GM19324 (cell line): ENCODE measurements around the gene ATF6.
"Not testable (repeated sequence)": the region's sequence is repeated elsewhere in the genome, so short reads cannot be mapped to it uniquely, and the experiment has no call there.

Source experiments
- ATAC-seq: cut with Tn5 transposase; IDR thresholded peaks from one replicate; pipeline ENCODE4 v1.9.1; 2021; ENCODE audit warnings: mild to moderate bottlenecking, moderate library complexity; ENCODE audit not compliant: unreplicated experiment, low FRiP score

ATF6 gene

DNA sequence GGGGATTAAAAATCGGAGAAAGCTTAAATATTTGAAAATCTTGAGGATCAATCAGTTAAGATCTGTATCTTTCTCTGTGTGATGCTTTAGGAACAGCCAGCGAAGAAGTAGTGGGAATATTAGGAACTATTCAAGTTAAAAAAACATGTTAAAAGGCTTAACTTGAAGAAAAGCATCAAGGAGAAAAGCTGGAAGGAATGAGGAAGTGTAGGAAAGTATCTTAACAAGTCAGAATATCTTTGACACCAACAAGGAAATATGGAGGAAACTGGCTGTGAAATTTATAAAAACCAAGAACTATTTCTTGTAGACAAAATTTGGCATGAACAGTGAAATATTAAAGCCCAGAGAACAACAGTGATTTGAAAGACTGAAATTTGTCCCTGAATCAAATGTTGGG, 60.4 kb downstream of the ATF6 start:
- no peak for ATAC-seq

DNA sequence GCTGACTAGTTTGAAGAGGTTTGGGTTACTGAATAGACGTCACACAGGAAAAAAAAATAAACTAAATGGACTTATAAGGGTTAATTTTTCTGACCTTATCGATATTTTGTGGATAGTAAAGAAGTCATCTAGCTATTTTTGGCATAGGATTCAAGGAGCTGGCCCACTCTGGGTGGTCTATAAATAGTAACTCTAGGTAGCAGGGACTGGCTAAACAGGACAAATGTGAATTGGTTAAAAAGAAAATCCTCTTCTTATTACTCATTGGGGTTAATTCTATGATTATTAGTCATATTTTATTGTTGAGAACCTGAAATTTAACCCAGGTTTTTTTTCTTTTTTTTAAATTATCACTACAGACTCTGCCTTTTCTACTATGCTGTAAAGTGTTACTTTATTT, 61.7 kb downstream of the ATF6 start:
- ATAC-seq = no peak

- ATAC-seq = not testable (repeated sequence)
These were observed 66.3 kb downstream of the ATF6 start for GRCh38 chr1:161832299-161832907.

DNA sequence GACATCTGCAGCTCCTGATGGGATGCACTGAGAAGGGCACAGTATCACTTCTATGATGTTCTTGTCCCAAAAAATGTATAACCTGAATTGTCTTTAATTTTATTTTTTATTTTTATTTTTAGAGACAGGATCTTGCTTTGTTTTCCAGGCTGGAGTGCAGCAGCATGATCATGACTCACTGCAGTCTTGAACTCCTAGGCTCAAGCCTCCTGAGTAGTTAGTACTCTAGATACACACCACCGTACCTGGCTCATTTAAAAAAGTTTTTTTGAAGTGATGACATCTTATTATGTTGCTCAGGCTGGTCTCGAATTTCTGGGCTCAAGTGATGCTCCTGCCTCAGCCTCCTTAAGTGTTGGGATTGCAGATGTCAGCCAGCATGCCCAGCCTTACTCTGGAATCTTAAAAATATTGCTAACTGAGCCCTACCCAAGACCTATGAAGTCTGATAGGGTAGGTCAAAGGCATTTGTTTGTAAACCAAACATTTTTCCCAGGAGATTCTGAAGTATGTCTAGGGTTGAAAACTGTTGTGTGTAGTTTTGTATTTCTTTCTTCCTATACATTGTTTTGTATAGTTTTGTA, 68.9 kb downstream of the ATF6 start:
- ATAC-seq = no peak

GRCh38 chr1:161836018-161836417, 69.9 kb downstream of the ATF6 start:
- no peak for ATAC-seq

DNA sequence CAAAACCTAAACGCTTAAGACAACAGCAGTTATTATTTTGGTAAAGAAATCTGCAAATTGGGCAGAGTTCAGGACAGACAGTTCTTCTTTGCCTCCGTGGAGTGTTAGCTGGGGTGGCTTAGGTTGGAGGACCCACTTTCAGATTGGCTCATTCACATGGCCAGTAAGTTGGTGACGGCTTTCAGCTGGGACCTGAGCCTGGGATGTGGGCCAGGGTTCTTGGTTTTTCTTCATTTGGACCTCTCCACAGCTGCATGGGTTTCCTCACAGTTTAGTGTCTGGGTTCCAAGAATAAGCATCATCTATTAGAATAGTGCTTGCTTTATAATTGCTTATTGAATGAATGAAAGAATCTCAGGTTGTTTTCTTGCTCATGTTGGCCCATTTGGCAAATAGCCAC, 72.2 kb downstream of the ATF6 start:
- no peak for ATAC-seq

- ATAC-seq = no peak
These were observed 72.8 kb downstream of the ATF6 start for GRCh38 chr1:161838885-161839284.

- no peak for ATAC-seq
These were observed 73.5 kb downstream of the ATF6 start for GRCh38 chr1:161839591-161839990.

GRCh38 chr1:161840363-161840762, 74.2 kb downstream of the ATF6 start:
- no peak for ATAC-seq

DNA sequence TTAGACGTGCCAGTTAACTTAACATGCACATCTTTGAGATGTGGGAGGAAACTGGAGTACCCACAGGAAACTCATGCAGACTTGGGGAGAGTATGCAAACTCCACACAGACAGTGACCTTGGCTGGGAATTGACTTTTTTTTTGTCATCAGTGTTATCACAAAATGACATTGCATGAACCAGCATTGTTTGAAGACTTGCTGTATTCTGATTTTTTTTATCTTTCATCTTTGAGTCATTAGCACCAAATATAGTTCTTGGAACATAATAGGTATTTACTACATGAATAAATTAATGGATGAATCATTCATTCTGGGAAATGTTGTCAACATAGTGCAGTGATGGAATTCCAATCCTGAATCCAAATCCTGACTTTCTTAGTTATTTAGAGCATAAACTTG, 77.0 kb downstream of the ATF6 start:
- no peak for ATAC-seq

GRCh38 chr1:161844696-161845095, 78.6 kb downstream of the ATF6 start:
- ATAC-seq = no peak

- ATAC-seq = no peak
These were observed 82.6 kb downstream of the ATF6 start for GRCh38 chr1:161848676-161849075.

DNA sequence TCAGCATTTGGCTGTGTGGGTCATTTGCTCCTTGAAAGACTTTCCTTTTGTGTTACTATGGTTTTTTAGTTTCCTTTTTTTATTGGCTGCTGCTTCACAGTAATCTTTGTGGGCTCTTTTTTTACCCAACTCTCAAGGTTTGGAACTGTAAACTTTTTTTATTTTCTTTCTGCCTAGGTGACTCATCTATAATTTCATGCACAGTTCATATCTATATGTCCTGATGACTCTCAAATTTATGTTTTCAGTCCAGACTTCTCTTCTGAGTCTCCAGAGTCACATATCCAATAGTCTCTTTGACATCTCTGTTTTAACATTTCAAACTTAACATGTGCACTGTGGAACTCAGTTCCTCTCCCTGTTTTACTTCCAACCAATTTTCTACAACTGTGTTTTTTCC, 83.4 kb downstream of the ATF6 start:
- no peak for ATAC-seq

DNA sequence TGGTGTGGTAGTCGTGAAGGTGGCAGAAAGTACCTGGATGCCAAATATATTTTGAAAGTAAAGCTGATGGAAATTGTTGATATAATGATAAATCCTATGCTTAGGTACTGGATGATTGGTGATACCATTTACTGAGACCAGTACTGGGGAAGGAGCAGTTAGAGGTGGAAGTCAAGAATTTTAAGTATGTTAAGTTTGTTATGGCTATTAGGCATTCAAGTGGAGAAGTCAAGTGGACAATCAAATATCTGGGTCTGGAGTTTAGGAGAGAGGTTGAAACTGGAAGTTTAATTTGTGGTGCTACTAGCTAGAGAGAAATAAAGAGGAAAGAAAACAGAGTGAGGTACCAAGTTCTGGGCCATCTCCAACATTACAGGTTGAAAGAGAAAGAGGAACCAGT, 89.1 kb downstream of the ATF6 start:
- no peak for ATAC-seq

GRCh38 chr1:161858271-161858670, 92.2 kb downstream of the ATF6 start:
- no peak for ATAC-seq

GRCh38 chr1:161863549-161863948, 97.4 kb downstream of the ATF6 start:
- no peak for ATAC-seq

DNA sequence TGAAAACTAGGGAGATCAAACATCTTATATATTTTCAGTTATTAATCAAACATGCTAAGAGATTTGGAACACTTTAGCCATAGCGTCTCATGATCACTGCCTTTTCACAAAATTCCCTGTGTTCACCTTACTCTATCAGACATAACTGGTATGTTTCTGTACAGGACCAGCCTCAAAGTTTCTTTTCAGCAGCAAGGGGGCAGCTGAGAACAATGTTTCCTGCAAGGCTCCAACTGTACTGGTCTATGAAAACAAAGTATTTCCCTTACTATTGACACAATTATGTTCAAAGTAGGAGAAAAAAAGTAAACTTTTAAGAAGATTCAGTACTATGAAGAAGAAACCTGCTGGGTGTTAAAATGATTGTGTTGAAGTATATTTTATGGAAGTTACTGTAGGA, 98.5 kb downstream of the ATF6 start:
- ATAC-seq = no peak

- ATAC-seq = no peak
These were observed 100.1 kb downstream of the ATF6 start for GRCh38 chr1:161866241-161866640.

DNA sequence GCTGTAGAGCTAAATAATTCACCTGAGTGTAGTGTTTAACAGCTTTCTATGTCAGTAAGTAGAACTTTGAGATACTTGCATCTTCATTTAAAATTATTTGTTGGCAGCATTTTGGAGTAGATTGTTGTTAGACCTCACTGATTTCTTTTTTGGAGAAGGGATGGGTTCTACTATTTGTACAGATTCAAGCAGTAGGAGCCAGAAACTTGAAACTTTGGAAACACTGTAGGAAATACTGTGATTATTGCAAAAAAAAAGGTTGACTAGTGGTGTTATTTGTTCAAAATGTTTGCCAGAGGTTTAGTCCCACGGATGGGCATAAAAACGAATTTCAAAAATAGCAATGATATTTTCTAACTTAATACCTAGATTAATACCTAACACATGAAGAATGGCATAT, 102.7 kb downstream of the ATF6 start:
- no peak for ATAC-seq

- ATAC-seq = no peak
These were observed 103.2 kb downstream of the ATF6 start for GRCh38 chr1:161869291-161869690.

GRCh38 chr1:161872506-161872905, 106.4 kb downstream of the ATF6 start:
- no peak for ATAC-seq

DNA sequence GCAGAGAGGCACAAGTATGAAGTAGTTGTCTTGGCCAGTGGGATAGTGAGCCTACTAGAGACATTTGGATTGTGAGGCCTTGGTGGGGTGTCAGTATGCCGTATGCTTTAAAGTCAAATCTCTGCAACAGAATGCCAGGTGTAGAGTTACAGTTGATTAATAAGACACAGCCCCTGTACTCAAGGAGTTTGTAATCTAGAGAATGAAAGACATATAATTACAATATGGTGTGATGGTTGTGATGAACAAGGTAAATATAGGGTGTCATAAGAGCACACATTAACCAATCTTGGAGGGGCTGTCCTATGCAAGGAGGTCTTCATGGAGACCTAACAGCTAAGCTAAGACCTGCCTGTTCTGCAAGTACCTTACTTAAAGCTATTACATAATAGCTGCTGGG, 113.1 kb downstream of the ATF6 start:
- no peak for ATAC-seq

DNA sequence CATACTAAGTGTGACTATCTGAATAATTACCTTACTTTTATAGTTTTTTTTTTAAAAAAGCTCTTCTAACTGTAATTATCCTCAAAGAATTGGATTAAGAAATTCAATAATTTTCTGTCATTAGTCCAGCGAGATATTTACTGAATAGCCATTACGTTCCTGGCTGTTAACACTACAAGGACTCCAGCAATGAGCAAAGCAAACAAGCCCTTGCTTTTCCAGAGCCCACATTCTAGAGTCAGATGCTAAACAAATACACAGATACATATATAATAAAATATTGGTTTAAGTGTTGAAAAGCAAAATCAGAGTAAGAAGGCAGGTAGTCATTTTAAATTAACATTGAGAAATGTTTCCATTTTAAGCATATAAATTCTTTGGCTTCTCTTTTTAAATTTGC, 118.4 kb downstream of the ATF6 start:
- ATAC-seq = no peak
